DND-41 (cell line): ENCODE measurements around the gene GLI2.

Experiments used
- ATAC-seq: fragments of 200-7000 bp; cut with Tn5 transposase; 3 replicates; pipeline ENCODE4 v1.9.1; 2021; ENCODE audit warnings: low read depth; ENCODE audit not compliant: insufficient read depth
- DNase-seq: peaks from one replicate; pipeline ENCODE4 v3.0.0-alpha.2; 2020
- H2AFZ ChIP-seq: 2 replicates; pipeline ENCODE4 v1.6.0; 2012; ENCODE audit warnings: low read depth, low read length
- H3K27ac ChIP-seq: 2 replicates; pipeline ENCODE4 v1.5.1; 2012; ENCODE audit warnings: low read length, inconsistent platforms
- H3K27me3 ChIP-seq: fragments of 200-600 bp; sonication (generic); 2 replicates; pipeline ENCODE4 v1.6.0; 2012; ENCODE audit warnings: low read length, mild to moderate bottlenecking, inconsistent platforms; ENCODE audit not compliant: insufficient read depth, poor library complexity
- H3K36me3 ChIP-seq: 2 replicates; pipeline ENCODE4 v1.5.1; 2012; ENCODE audit warnings: low read length, inconsistent platforms; ENCODE audit not compliant: insufficient read depth
- H3K4me1 ChIP-seq: 2 replicates; pipeline ENCODE4 v1.5.1; 2012; ENCODE audit warnings: mild to moderate bottlenecking, low read length; ENCODE audit not compliant: insufficient read depth
- H3K4me2 ChIP-seq: 2 replicates; pipeline ENCODE4 v1.6.0; 2012; ENCODE audit warnings: mild to moderate bottlenecking, moderate library complexity, low read length, inconsistent platforms; ENCODE audit not compliant: insufficient read depth
- H3K4me3 ChIP-seq, 2 experiments: fragments of 200-600 bp in 1 of 2; shearing (Covaris generic) in 1 of 2; 2 replicates each; pipeline ENCODE4 v1.5.1; 2012 to 2016; ENCODE audit warnings: inconsistent platforms in 2 of 2, low read length in 2 of 2, mild to moderate bottlenecking in 2 of 2, low read depth in 1 of 2, moderate library complexity in 1 of 2
- H3K79me2 ChIP-seq: 2 replicates; pipeline ENCODE4 v1.6.0; 2012; ENCODE audit warnings: low read length, inconsistent platforms; ENCODE audit not compliant: insufficient read depth
- H3K9ac ChIP-seq: 2 replicates; pipeline ENCODE4 v1.6.0; 2012; ENCODE audit warnings: low read depth, mild to moderate bottlenecking, inconsistent platforms, low read length, moderate library complexity
- H3K9me3 ChIP-seq: 2 replicates; pipeline ENCODE4 v1.5.1; 2012; ENCODE audit warnings: low read length, moderate library complexity, mild to moderate bottlenecking, inconsistent platforms; ENCODE audit not compliant: insufficient read depth, severe bottlenecking
- H4K20me1 ChIP-seq: 2 replicates; pipeline ENCODE4 v1.6.0; 2012; ENCODE audit warnings: low read length; ENCODE audit not compliant: insufficient read depth
- CTCF ChIP-seq: IDR thresholded peaks from 2 replicates; pipeline ENCODE4 v1.5.1; 2012; ENCODE audit warnings: borderline replicate concordance, low read length, moderate library complexity, mild to moderate bottlenecking; ENCODE audit not compliant: poor library complexity, severe bottlenecking; ENCODE audit errors: extremely low read depth
- EZH2 ChIP-seq: IDR thresholded peaks from 3 replicates; pipeline ENCODE4 v1.6.1; 2012; ENCODE audit warnings: borderline replicate concordance, low read depth, mild to moderate bottlenecking, moderate library complexity, low read length, inconsistent platforms; ENCODE audit not compliant: severe bottlenecking

The GLI2 gene

GRCh38 chr2:120754067-120754960, 18.6 kb downstream of the GLI2 start:
- Histone ChIP-seq H3K4me2 (no peak overlapping the region), H3K9me3 (no peaks in the 10 kb centered on the region), H3K36me3 (no peaks in the 10 kb centered on the region), H3K27me3 (no peaks in the 10 kb centered on the region), H3K79me2 (no peaks in the 10 kb centered on the region), H3K4me3 (no peak overlapping the region), H3K4me1 (no peaks in the 10 kb centered on the region), H3K27ac (no peak overlapping the region), H4K20me1 (no peaks in the 10 kb centered on the region), H2AFZ (no peak overlapping the region), H3K9ac (no peak overlapping the region)
- no peak for TF ChIP-seq EZH2
- ATAC-seq (no peak), DNase-seq (no peak)

- TF ChIP-seq CTCF = no peak
- no peak for TF ChIP-seq EZH2
- DNase-seq = no peak
- Histone ChIP-seq H4K20me1 (peaks cover 4% of the 10 kb centered on the region; the same call in 1 of the 2 replicates), H3K36me3 (no peaks in the 10 kb centered on the region), H3K4me2 (no peak overlapping the region), H3K4me1 (no peaks in the 10 kb centered on the region), H3K4me3 (no peak overlapping the region), H3K9ac (no peak overlapping the region), H2AFZ (no peak overlapping the region), H3K9me3 (no peaks in the 10 kb centered on the region), H3K79me2 (no peaks in the 10 kb centered on the region), H3K27ac (no peak overlapping the region), H3K27me3 (peaks cover 4% of the 10 kb centered on the region)
- ATAC-seq = no peak
Observed at GRCh38 chr2:120758181-120759144, 22.8 kb downstream of the GLI2 start.

GRCh38 chr2:120759543-120760331, 24.1 kb downstream of the GLI2 start:
- Histone ChIP-seq H3K4me3 (no peak overlapping the region), H4K20me1 (peaks cover 4% of the 10 kb centered on the region; the same call in 1 of the 2 replicates), H3K9ac (no peak overlapping the region), H3K27ac (no peak overlapping the region), H2AFZ (no peak overlapping the region), H3K27me3 (peaks cover 4% of the 10 kb centered on the region), H3K36me3 (no peaks in the 10 kb centered on the region), H3K9me3 (no peaks in the 10 kb centered on the region), H3K4me2 (no peak overlapping the region), H3K4me1 (no peaks in the 10 kb centered on the region), H3K79me2 (no peaks in the 10 kb centered on the region)
- ATAC-seq (no peak), DNase-seq (no peak)
- TF ChIP-seq EZH2 (no peak), CTCF (no peak)
